Kidney (tissue), 14 donors: ENCODE data around the gene CDHR4. TPM values are rescaled to one million over a fixed set of nuclear protein-coding genes. Genes with fewer than 3 reads are reported as not detected.

Experiments
- DNase-seq, 5 donors: peaks; one replicate each; pipeline ENCODE4 v3.0.0-alpha.2; 2013 to 2020
- FAIRE-seq: peaks from 2 replicates; lab custom pipeline; 2012; peaks lifted over from hg19 to GRCh38; lab: Jason Lieb, UNC
- H3K27ac ChIP-seq, 2 donors: one replicate each; pipeline ENCODE4 v1.7.0; 2013; ENCODE audit warnings: low read depth in 2 of 2, low read length in 2 of 2, inconsistent platforms in 1 of 2
- H3K27me3 ChIP-seq: one replicate; pipeline ENCODE4 v1.7.1; 2013; ENCODE audit warnings: low read length, inconsistent platforms; ENCODE audit not compliant: control insufficient read depth, insufficient read depth
- H3K36me3 ChIP-seq, 3 donors: one replicate each; pipeline versions ENCODE4 v1.7.0 to v1.7.1; 2013; ENCODE audit warnings: low read length in 3 of 3, control low read depth in 1 of 3, inconsistent platforms in 1 of 3; ENCODE audit not compliant: insufficient read depth in 3 of 3, control insufficient read depth in 2 of 3
- H3K4me1 ChIP-seq, 3 donors: one replicate each; pipeline versions ENCODE4 v1.7.0 to v1.7.1; 2013; ENCODE audit warnings: low read length in 3 of 3, inconsistent platforms in 1 of 3, low read depth in 1 of 3; ENCODE audit not compliant: control insufficient read depth in 2 of 3, insufficient read depth in 2 of 3
- H3K4me3 ChIP-seq, 3 donors: one replicate each; pipeline versions ENCODE4 v1.7.0 to v1.8.1; 2013; ENCODE audit warnings: low read length in 3 of 3, control low read depth in 1 of 3, inconsistent platforms in 1 of 3
- H3K9ac ChIP-seq, 3 donors: one replicate each; pipeline versions ENCODE4 v1.7.0 to v1.7.1; 2013; ENCODE audit warnings: low read length in 3 of 3, control low read depth in 1 of 3, inconsistent platforms in 1 of 3
- H3K9me3 ChIP-seq, 3 donors: one replicate each; pipeline versions ENCODE4 v1.7.0 to v1.7.1; 2013; ENCODE audit warnings: low read length in 3 of 3, control low read depth in 1 of 3, inconsistent platforms in 1 of 3; ENCODE audit not compliant: control insufficient read depth in 2 of 3, insufficient read depth in 1 of 3
- intact Hi-C: fragments of 100-400 bp; cut with DNase I; formaldehyde crosslinking; loops from one replicate; pipeline ENCODE4 v1.11.1; 2022
- polyA plus RNA-seq: library from polyadenylated mRNA; stranded (reverse); fragments of 350-450 nt; fragmentation: Illumina TruSeq; extraction: RNeasy Lipid Tissue Mini Kit (QIAGEN cat#74804); gene quantifications from one replicate; pipeline ENCODE4 v1.2.3, GENCODE V29; 2014; ENCODE audit warnings: low read depth, low replicate concordance; ENCODE audit not compliant: insufficient read depth
- total RNA-seq: library from RNA; stranded (reverse); fragmentation: NEBNext Ultra II Directional; extraction: Animal tissue kit (Norgen Biotek cat#: 25700); gene quantifications from one replicate; pipeline ENCODE4 v1.2.1, GENCODE V29; 2021
- TF ChIP-seq, protein P1 (sequence below): IDR thresholded peaks from 3 replicates; pipeline ENCODE4 v1.5.1; 2012; ENCODE audit warnings: mild to moderate bottlenecking, moderate library complexity, borderline replicate concordance; ENCODE audit not compliant: insufficient read depth; ENCODE audit errors: extremely low read depth
- donor health status: control.
- donor health status: control.
- donor health status: control.
- donor health status: control.
- donor health status: control.
- donor health status: DM: yes; HTN: yes; CAD: no.
- donor health status: Normal renal cell carcinoma (clear cell type).

The CDHR4 gene
- total and polyA plus RNA-seq, 2 donors from 2014 or later = 0.54 TPM; not detected in 1

DNA sequence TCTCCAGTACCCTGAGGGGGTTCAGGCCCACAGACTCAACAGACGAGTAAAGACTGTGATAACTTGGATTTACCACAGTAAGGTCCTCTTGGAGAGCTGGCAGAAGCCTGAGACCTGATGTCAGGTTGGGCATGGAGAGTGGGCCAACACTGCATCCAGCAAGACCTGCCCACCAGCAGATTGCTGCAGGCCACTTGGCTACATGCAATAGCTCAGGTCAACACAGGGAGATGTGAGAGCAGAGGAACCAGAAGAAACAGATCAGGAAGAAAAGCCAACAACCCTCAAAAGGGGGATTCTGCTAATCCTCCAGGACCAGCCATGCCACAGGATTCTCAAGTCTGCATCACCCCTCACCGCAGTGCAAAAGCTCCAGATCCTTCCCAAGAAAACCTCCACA is 11.6 kb downstream of the CDHR4 start:
- peak in 1 of 5 donors; percentile 20 for DNase-seq
- peaks cover 0 to 8% (median 6%) of the 10 kb centered on the region in 3 donors for H3K4me1 ChIP-seq

DNA sequence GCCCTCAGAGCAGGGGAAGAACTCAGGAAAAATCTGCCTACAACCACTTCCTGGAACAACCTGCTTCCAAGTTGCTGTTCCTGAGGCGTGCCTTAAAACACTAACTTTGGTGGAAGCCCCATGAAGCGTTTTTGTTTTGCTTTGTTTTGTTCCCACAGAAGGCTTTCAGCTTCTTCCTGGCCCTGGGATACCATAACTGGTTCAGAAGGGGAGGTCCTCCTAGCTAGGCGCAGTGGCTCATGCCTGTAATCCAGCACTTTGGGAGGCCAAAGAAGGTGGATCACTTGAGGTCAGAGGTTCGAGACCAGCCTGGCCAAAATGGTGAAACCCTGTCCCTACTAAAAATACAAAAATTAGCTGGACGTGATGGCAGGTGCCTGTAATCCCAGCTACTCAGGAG is 12.1 kb downstream of the CDHR4 start:
- Histone ChIP-seq H3K4me3 (no peak overlapping the region), H3K9ac (no peak overlapping the region), H3K27me3 (no peaks in the 10 kb centered on the region), H3K27ac (no peak overlapping the region), H3K36me3 (no peaks in the 10 kb centered on the region), H3K9me3 (no peaks in the 10 kb centered on the region), H3K4me1 (peaks cover 0 to 8% (median 6%) of the 10 kb centered on the region in 3 donors)
- no peak for FAIRE-seq
- TF ChIP-seq, protein P1, sequence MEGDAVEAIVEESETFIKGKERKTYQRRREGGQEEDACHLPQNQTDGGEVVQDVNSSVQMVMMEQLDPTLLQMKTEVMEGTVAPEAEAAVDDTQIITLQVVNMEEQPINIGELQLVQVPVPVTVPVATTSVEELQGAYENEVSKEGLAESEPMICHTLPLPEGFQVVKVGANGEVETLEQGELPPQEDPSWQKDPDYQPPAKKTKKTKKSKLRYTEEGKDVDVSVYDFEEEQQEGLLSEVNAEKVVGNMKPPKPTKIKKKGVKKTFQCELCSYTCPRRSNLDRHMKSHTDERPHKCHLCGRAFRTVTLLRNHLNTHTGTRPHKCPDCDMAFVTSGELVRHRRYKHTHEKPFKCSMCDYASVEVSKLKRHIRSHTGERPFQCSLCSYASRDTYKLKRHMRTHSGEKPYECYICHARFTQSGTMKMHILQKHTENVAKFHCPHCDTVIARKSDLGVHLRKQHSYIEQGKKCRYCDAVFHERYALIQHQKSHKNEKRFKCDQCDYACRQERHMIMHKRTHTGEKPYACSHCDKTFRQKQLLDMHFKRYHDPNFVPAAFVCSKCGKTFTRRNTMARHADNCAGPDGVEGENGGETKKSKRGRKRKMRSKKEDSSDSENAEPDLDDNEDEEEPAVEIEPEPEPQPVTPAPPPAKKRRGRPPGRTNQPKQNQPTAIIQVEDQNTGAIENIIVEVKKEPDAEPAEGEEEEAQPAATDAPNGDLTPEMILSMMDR = no peak
- intact Hi-C loops = no loop called here
- DNase-seq = peak in 1 of 5 donors; percentile 37

More for the DNA sequence above, 11.6 kb downstream of the CDHR4 start:
- TF ChIP-seq, protein P1 = no peak
- intact Hi-C loops = no loop called here
- H3K9ac ChIP-seq = no peak overlapping the region
- no peak overlapping the region for H3K4me3 ChIP-seq
- no peaks in the 10 kb centered on the region for H3K9me3 ChIP-seq
- no peaks in the 10 kb centered on the region for H3K27me3 ChIP-seq
- FAIRE-seq = no peak
- no peaks in the 10 kb centered on the region for H3K36me3 ChIP-seq
- H3K27ac ChIP-seq = no peak overlapping the region

DNA sequence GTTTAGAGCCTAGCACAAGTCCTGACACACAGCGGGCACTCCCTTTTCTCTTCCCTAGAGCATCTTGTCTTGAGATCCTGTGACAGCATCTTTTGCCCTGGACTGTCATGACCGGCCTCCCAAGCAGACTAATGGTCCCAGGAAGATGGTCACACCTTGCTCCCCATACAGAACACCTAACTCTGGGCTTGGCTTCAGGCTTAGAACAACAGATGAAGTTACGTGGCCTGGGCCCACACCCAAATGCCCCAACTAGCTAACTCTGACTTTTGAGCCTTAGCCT is 12.6 kb downstream of the CDHR4 start:
- Histone ChIP-seq H3K9me3 (no peaks in the 10 kb centered on the region), H3K27ac (peak overlapping the region; percentile 92 to 95), H3K36me3 (no peaks in the 10 kb centered on the region), H3K4me3 (peak overlapping the region in 2 of 3 donors; percentile 70 to 77), H3K4me1 (peaks cover 0 to 8% (median 6%) of the 10 kb centered on the region in 3 donors), H3K27me3 (no peaks in the 10 kb centered on the region), H3K9ac (peak overlapping the region in 2 of 3 donors; percentile 90 to 96)
- DNase-seq = no peak
- TF ChIP-seq, protein P1 = no peak
- intact Hi-C loops = no loop called here
- FAIRE-seq = no peak
